PC-9 (cell line): ENCODE results near the gene FAM151B. TPM values are rescaled to one million over a fixed set of nuclear protein-coding genes. Genes with fewer than 3 reads are reported as not detected.

ENCODE experiments used
- BruUV-seq: library from RNA; stranded (reverse); fragments of 400-500 nt; replicated peaks from 2 replicates; lab custom pipeline; 2021; lab: Mats Ljungman, UMichigan
- CTCF ChIA-PET: fragments of 300-600 bp; sonication (Branson Sonifier 250); formaldehyde crosslinking; loops from one replicate; lab custom pipeline; 2022; ENCODE audit warnings: antibody characterized with exemption; lab: Charles Lee
- POLR2A ChIA-PET: fragments of 300-600 bp; sonication (Branson Sonifier 250); formaldehyde crosslinking; loops from one replicate; lab custom pipeline; 2022; ENCODE audit warnings: antibody characterized with exemption; ENCODE audit not compliant: unreplicated experiment; lab: Charles Lee
- DNase-seq, 2 experiments: peaks; one replicate each; pipeline versions ENCODE4 v3.0.0 to v3.0.0-alpha.2; 2015 to 2022; ENCODE audit warnings: mixed read lengths in 1 of 2
- H2AFZ ChIP-seq: fragments of 200-600 bp; sonication (generic); 2 replicates; pipeline ENCODE4 v1.8.1; 2017; ENCODE audit warnings: antibody characterized with exemption
- H3F3A ChIP-seq: fragments of 200-600 bp; sonication (generic); 2 replicates; pipeline ENCODE4 v1.8.1; 2017; ENCODE audit warnings: antibody characterized with exemption, mild to moderate bottlenecking, low read depth; ENCODE audit not compliant: insufficient read depth
- H3K27ac ChIP-seq: fragments of 200-600 bp; sonication (generic); 2 replicates; pipeline ENCODE4 v1.6.1; 2016; ENCODE audit warnings: mixed run types
- H3K27me3 ChIP-seq: fragments of 200-600 bp; sonication (generic); 2 replicates; pipeline ENCODE4 v1.6.1; 2016; ENCODE audit warnings: low read depth, mixed run types; ENCODE audit not compliant: insufficient read depth
- H3K36me3 ChIP-seq: fragments of 200-600 bp; sonication (generic); 2 replicates; pipeline ENCODE4 v1.6.1; 2016; ENCODE audit warnings: low read depth, mixed run types
- H3K4me1 ChIP-seq: fragments of 200-600 bp; sonication (generic); replicated peaks from 2 replicates; pipeline ENCODE4 v1.6.1; 2016; ENCODE audit warnings: mixed run types; ENCODE audit not compliant: insufficient read depth
- H3K4me2 ChIP-seq: fragments of 200-600 bp; sonication (generic); 2 replicates; pipeline ENCODE4 v1.6.1; 2017; ENCODE audit warnings: mixed run types
- H3K4me3 ChIP-seq: fragments of 200-600 bp; sonication (generic); 2 replicates; pipeline ENCODE4 v1.6.1; 2016; ENCODE audit warnings: mixed run types
- H3K79me2 ChIP-seq: fragments of 200-600 bp; sonication (generic); 2 replicates; pipeline ENCODE4 v1.6.1; 2017; ENCODE audit warnings: low read depth, mixed run types
- H3K9me2 ChIP-seq: fragments of 200-600 bp; sonication (generic); 2 replicates; pipeline ENCODE4 v1.8.1; 2017; ENCODE audit warnings: mild to moderate bottlenecking; ENCODE audit not compliant: insufficient read depth
- H3K9me3 ChIP-seq: fragments of 200-600 bp; sonication (generic); 2 replicates; pipeline ENCODE4 v1.8.1; 2016; ENCODE audit warnings: low read depth; ENCODE audit not compliant: insufficient read depth
- H4K20me1 ChIP-seq: fragments of 200-600 bp; sonication (generic); 2 replicates; pipeline ENCODE4 v1.8.1; 2017; ENCODE audit not compliant: insufficient read depth
- EZH2 ChIP-seq: fragments of 200-600 bp; sonication (generic); IDR thresholded peaks from 2 replicates; pipeline ENCODE4 v1.8.0; 2017; ENCODE audit warnings: antibody characterized with exemption, low read depth
- intact Hi-C: fragments of 100-400 bp; cut with micrococcal nuclease; formaldehyde crosslinking; loops from one replicate; pipeline ENCODE4 v1.10.0; 2022; ENCODE audit not compliant: unreplicated experiment
- total RNA-seq: library from RNA; stranded (reverse); gene quantifications from 2 replicates; pipeline ENCODE4 v1.2.3, GENCODE V29; 2021
- TF ChIP-seq, protein P1 (sequence below): fragments of 200-600 bp; sonication (generic); conservative IDR thresholded peaks from 2 replicates; pipeline ENCODE4 v1.6.1; 2017; ENCODE audit warnings: mixed run types, antibody characterized with exemption, mild to moderate bottlenecking, moderate library complexity

Gene FAM151B
- total RNA-seq, 1 experiment from 2014 or later: 1.7 TPM

DNA sequence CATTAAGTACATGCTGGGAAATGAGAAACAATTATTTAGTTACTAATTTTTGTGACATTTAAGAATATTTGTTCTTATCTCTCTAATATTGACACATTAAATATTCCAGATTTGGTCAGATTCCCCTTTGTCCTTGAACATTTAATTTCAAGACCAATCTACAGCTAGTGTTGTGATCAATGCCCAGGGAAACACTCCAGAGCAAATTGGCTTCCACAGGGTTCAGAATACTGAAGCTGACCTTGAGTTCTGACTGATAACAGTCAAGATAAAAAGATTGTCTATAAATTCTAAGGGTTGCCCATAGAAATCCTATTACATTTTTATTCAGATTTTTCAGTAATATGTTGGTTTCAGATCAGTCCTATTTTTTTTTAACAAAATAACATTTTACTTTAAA lies 48.7 kb upstream of the FAM151B start:
- TF ChIP-seq, protein P1, sequence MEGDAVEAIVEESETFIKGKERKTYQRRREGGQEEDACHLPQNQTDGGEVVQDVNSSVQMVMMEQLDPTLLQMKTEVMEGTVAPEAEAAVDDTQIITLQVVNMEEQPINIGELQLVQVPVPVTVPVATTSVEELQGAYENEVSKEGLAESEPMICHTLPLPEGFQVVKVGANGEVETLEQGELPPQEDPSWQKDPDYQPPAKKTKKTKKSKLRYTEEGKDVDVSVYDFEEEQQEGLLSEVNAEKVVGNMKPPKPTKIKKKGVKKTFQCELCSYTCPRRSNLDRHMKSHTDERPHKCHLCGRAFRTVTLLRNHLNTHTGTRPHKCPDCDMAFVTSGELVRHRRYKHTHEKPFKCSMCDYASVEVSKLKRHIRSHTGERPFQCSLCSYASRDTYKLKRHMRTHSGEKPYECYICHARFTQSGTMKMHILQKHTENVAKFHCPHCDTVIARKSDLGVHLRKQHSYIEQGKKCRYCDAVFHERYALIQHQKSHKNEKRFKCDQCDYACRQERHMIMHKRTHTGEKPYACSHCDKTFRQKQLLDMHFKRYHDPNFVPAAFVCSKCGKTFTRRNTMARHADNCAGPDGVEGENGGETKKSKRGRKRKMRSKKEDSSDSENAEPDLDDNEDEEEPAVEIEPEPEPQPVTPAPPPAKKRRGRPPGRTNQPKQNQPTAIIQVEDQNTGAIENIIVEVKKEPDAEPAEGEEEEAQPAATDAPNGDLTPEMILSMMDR: no peak
- Histone ChIP-seq H3K79me2 (no peaks in the 10 kb centered on the region), H3K9me2 (no peaks in the 10 kb centered on the region), H2AFZ (no peak overlapping the region), H3K27me3 (no peaks in the 10 kb centered on the region), H3F3A (no peaks in the 10 kb centered on the region), H3K4me3 (no peak overlapping the region), H4K20me1 (no peaks in the 10 kb centered on the region), H3K4me1 (no peaks in the 10 kb centered on the region), H3K27ac (no peak overlapping the region), H3K9me3 (no peaks in the 10 kb centered on the region), H3K36me3 (0 out of 2 replicates have a peak, but pooled peaks cover 15% of the 10 kb centered on the region), H3K4me2 (no peak overlapping the region)
- POLR2A ChIA-PET: no interaction called here
- CTCF ChIA-PET: no interaction called here
- intact Hi-C loops: no loop called here
- no TSS peak for BruUV-seq
- no peak for DNase-seq

DNA sequence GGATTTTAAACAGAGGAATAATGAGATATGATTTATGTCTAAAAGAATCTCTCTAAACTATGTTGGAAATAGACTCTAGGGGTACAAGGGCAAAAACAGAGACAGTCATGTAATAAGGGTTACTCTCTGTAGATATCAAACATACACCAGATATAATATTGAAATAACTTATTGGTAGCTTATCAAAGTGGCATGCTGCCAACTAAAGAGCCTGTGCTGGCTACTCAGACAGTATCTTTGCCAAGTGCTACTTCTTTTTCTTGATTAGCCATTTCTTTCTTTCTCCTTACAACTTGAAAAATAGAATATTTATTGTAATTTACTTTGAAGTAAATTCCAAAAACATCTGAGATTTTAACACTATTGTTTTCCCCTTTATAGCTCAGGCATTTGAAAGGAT lies 45.2 kb upstream of the FAM151B start:
- TF ChIP-seq, protein P1: no peak
- no peak for TF ChIP-seq EZH2
- Histone ChIP-seq H3K4me2 (no peak overlapping the region), H3K4me1 (no peaks in the 10 kb centered on the region), H3K27ac (no peak overlapping the region), H3K9me3 (no peaks in the 10 kb centered on the region), H4K20me1 (no peaks in the 10 kb centered on the region), H2AFZ (no peak overlapping the region), H3K27me3 (no peaks in the 10 kb centered on the region), H3K79me2 (no peaks in the 10 kb centered on the region), H3K9me2 (no peaks in the 10 kb centered on the region), H3K36me3 (peaks cover 14% of the 10 kb centered on the region; the same call in 1 of the 2 replicates), H3K4me3 (no peak overlapping the region), H3F3A (no peaks in the 10 kb centered on the region)
- ChIA-PET POLR2A (no interaction called here), CTCF (no interaction called here)
- no TSS peak for BruUV-seq
- DNase-seq: no peak
- intact Hi-C loops: no loop called here

DNA sequence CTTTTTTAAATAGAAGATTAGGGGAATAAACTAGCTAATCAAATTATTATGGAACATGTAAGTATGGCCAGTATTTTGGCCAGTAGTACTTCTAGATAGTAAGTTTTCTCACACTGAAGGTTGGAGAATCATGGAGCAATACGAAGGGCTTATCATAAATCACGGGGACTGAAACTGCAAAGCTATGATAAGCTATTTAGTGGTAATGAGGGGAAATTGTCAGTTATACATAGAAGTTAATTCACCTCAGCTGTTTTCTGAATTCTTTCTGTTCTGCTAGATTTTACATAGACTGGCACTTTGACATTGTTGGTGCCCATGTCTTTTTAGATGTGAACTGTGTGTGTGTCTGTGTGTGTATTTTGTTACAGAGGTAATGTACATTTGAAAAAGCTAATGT lies 34.5 kb upstream of the FAM151B start:
- POLR2A ChIA-PET: no interaction called here
- H3K27me3 ChIP-seq: no peaks in the 10 kb centered on the region
- H3K36me3 ChIP-seq: peaks cover 22% of the 10 kb centered on the region; the same call in 1 of the 2 replicates
- no peak overlapping the region for H3K27ac ChIP-seq
- H3K4me2 ChIP-seq: no peak overlapping the region
- H3K4me1 ChIP-seq: no peaks in the 10 kb centered on the region
- CTCF ChIA-PET: no interaction called here
- H3K9me3 ChIP-seq: no peaks in the 10 kb centered on the region
- H2AFZ ChIP-seq: no peak overlapping the region
- H3K4me3 ChIP-seq: no peak overlapping the region
- H4K20me1 ChIP-seq: no peaks in the 10 kb centered on the region
- DNase-seq: no peak
- BruUV-seq: no TSS peak
- H3K9me2 ChIP-seq: no peaks in the 10 kb centered on the region
- H3K79me2 ChIP-seq: no peaks in the 10 kb centered on the region
- TF ChIP-seq EZH2: no peak
- TF ChIP-seq, protein P1: no peak
- no peaks in the 10 kb centered on the region for H3F3A ChIP-seq
- intact Hi-C loops: no loop called here
